ENCODE data around the gene GRAP2. TPM values are rescaled to one million over a fixed set of nuclear protein-coding genes. Genes with fewer than 3 reads are reported as not detected.

Gene GRAP2
- total RNA-seq, 1 donor from 2014 or later, result 1.3 TPM

DNA sequence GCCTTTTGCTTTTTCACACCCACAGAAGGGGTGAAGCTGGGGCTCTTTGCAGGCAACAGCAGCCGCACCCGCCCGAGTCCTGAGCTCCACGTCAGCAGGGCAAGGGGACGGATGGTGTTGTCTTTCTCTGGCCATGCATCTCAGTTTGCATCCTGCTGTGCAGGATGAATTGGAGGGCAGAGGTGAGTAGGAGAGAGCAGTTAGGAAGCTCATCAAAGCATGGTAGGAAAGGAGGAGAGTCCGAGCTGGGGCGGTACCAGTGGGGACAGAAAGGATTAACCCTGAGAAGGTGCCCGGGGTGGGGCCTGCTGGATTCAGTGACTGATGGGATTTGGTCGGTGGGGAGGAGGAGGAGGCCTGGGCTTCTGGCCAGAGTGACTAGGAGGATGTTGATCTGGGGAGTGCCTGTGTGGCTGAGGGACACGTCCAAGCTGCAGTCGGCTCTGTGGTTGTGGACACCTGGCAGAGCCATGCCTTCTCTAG, 108.4 kb downstream of the GRAP2 start:
- DNase-seq (ENCODE audit: low spot score), result no peak

DNA sequence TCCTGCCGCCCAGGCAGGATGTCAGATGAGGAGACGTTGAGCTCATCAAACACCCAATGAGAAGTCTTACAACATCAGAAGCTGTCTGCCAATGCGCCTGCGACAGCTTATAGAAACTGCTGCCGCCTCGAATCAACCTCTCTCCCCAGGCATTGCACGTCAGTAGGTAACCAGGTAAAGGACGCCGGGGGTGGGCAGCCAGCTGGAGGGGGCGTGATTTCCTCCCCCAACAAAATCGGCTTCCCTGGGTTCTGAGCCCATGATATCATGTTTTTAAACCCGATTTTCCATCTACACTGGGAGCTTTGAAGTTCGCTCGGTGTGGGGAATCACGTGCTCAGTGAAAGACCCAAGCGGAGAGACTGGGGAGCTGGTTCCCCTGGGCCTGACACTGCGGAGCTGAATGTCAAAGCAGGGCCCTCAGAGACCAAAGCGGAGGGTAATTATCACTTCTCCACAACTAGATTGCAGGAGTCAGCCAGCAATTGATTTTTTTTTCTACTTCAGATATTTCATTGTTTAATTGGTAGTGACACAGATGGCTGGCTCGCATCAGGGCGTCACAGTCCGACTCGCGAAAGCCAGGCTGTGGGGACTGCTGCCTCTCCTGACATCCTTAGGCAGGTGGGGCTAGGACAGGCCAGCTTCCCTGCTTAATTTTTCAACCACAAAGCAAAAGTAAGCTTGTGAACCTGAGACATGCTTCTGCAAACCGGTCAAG, 109.2 kb downstream of the GRAP2 start:
- no peak for DNase-seq (ENCODE audit: low spot score)

DNA sequence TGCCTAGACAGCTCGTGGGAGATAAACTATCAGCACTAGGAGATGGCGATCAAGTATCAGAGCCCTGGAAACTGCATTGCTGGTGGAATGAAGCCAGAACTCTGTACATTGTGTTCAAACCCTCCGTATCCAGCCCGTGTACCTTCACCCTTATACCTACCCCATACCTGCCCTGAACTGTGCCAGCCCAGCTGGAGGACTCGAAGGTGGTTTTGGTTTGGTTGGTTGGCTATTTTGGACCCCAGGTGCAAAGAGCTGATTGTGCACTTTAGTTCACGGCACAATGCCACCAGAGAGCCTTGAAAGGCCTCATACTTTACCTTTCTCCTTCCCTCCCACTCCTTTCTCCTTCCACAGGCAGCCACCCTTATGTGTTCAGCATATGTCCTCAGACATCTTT, 109.9 kb downstream of the GRAP2 start:
- DNase-seq (ENCODE audit: low spot score), result no peak

DNA sequence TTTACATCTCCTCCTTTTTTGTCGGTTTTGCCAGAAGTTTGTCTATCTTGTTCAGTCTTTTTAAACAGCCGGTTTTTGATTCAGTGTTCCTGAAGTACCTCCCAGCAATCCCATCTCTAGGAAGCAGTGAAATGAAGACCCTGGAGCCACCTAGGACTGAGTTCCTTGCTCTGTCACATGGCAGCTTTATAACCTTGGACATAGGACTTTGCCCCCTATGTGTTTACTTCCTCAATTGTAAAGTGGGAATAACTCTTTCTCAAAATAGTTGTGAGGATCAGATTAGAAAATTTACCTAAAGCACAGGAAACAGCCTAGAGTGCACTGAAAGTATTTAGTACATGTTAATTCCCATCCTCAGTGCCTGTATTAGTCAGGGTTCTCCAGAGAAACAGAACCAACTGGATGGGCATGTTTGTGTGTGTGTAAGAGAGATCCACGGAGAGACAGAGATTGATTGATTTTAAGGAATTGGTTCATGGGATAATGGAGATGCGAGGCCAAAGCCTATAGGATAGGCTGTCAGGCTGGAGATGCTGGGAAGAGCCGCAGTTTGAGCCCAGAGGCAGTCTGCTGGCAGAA, 113.9 kb downstream of the GRAP2 start:
- DNase-seq (ENCODE audit: low spot score), result no peak

DNA sequence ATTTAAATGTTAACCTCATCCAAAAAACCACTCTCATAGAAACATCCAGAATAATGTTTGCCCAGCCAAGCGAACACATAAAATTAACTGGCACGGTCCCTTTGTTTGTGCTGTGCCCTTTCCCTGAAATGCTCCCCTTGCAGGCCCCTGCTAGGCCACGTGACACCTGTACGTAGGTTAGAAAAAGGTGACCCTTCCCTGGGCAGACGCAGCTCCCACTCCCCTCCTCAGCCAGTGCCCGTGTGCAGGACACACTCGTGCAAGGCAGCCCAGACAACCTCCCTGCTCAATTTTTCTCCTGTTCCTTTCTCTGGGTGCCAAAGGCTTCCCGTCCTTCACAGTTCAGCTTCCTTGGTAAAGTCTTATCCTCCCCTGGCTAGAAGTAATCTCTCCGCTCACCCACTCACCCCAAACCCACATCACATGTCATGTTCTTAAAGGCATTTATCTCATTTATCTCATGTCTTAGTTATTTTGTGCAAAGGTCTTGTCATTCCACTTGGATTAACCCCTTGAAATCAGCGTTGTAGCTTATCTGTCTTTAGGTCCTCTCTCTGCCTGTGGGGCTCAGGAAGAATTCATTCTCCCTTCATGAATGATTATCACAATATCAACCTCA, 114.6 kb downstream of the GRAP2 start:
- no peak for DNase-seq (ENCODE audit: low spot score)

DNA sequence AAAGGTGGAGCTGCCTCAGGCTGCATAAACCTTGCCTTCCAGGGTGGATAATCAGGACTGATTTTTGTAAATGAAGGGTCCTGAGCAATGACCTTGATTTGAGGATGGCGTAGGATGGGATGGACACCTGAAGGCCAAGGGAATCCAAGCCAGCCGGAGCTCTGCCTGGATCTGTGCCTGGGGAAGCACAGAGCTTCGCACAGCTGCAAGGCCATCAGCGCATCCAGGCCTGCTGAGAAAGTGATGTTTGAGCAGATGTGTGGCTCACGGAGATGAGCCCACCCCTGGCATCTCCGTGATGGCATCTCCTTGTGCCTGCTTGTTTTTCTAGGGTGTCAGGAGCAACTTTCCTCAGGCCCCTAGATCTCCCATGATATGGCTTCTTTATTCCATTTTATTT, 117.2 kb downstream of the GRAP2 start:
- no peak for DNase-seq (ENCODE audit: low spot score)

DNA sequence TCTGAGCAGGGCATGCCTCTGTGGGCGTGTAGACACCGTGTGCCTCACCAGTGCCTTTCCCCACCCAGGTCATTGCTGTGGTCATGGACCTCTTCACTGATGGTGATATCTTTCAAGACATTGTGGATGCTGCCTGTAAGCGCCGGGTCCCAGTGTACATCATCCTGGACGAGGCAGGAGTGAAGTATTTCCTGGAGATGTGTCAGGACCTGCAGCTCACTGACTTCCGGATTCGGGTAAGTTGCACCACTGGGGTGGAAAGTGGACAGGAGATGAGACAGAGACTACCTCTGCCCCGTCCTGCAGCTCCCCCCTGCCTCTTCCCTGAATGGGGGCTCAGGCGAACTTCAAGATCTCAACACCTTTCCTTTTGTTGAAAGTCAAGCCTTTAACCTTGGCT, 118.2 kb downstream of the GRAP2 start:
- DNase-seq (ENCODE audit: low spot score), result no peak

DNA sequence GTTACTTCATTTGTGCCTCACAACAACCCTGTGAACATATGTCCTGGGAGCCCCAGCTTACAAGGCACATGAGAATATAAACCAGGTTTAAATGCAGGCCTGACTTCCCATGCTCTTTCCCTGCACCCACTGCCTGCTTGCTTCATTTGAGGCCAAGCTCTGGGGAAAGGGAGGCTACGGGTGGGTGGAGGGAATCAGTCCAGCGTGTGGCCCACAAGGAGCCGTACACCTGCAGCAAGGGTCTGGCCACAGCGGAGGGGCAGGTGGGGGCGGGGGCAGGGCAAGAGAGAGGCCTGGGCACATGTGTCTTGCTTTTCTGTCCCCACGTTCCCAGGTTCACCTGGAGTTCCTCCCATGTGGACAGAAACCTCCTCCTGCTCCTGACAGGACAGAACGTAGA, 120.1 kb downstream of the GRAP2 start:
- no peak for DNase-seq (ENCODE audit: low spot score)

DNA sequence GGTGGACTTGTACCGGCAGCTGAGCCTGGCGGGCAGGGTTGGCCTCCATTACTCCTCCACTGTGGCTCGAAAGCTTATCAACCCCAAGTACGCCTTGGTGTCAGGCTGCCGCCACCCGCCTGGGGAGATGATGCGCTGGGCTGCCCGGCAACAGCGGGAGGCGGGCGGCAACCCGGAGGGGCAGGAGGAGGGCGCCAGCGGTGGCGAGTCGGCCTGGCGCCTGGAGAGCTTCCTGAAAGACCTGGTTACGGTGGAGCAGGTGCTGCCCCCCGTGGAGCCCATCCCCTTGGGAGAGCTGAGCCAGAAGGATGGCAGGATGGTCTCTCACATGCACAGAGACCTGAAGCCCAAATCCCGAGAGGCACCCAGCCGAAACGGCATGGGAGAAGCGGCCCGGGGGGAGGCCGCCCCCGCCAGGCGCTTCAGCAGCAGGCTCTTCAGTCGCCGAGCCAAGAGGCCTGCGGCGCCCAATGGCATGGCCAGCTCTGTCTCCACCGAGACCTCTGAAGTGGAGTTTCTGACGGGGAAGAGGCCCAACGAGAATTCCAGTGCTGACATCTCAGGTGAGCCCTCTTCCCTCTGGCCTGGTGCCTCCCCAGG, 120.6 kb downstream of the GRAP2 start:
- no peak for DNase-seq (ENCODE audit: low spot score)

DNA sequence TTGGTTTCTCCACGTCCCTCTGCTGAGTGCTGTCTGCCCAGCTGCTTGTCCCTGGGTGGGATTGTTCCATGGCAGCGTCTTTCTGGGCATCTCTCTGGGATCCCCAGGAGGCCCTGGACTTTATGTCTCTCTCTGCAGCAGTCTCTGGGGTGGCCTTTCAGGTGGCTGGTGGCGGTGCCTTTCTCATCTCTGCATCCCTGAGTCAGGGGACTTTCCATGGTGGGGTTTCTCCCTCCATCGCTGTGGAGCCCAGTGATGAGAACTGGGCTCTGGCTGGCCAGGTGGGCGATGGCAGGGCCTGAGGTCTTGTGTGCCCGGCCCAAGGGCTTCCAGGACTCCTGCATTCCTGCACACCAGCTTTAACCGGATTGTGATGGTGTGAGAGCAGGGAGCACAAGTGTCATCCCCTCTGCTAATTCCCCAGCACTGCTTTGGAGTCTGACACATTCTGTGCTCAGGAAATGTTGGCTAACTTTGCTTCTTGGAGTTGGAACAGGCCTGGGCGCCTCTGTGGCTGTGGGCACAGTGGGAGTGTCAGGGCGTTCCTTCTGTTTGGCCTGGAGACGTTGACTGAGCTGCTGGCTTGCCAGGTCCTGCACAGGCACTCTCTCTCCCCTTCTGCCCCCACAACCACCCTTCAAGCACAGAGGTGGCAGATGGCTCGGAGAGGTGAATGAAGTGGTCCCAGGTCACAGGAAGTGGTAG, 121.8 kb downstream of the GRAP2 start:
- no peak for DNase-seq (ENCODE audit: low spot score)

Other genes with a start within 250 kb of the GRAP2 start
- not detected for gene ENTHD1, start 7.3 kb upstream of the GRAP2 start, total RNA-seq
- not detected for gene TMA7B, start 59.3 kb downstream of the GRAP2 start, total RNA-seq
- gene FAM83F, start 93.9 kb downstream of the GRAP2 start, total RNA-seq, result 0.87 TPM